HG03025 (cell line): Measurements from ENCODE around the gene LILRA1.
"Not testable (repeated sequence)": the region's sequence is repeated elsewhere in the genome, so short reads cannot be mapped to it uniquely, and the experiment has no call there.

ENCODE experiments used
- ATAC-seq: cut with Tn5 transposase; IDR thresholded peaks from one replicate; pipeline ENCODE4 v1.9.1; 2021; ENCODE audit warnings: mild to moderate bottlenecking, moderate library complexity; ENCODE audit not compliant: unreplicated experiment, low FRiP score

Gene LILRA1

DNA sequence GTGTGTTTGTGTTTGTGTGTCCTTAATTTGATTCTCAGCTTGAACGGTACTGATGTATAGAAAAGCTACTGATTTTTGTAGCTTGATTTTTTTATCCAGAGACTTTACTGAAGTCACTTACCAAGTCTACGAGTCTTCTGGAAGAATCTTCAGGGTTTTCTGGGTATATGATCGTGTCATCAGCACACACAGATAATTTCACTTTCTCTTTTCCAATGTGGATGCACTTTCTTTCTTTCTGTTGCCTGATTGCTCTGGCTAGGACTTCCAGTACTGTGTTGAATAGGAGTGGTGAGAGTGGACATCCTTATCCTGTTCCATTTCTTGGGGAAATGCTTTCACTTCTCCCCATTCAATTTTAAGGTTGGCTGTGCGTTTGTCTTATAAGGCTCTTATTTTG, 29.0 kb downstream of the LILRA1 start:
- no peak for ATAC-seq

DNA sequence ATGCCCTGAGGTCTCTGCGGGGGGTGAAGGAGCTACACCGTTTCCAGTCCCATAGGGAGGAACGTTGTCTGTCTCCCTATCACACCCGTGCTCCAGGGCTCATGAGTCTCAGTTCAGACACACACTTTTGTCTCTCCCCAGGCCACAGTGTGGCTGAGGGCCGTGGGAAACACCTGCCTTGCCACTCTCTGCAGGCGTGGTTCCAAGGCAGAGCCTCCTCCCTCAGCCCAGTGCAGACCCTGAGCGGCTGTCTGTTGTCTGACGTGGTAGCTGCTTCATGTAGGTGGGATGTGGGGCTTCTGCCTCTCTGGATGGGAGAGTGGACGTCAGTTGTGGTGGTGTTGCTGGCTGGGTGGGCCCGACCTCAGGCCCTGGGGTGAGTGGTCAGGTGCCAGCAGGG, 30.8 kb downstream of the LILRA1 start:
- not testable (repeated sequence) for ATAC-seq

- ATAC-seq, result not testable (repeated sequence)
Measured at GRCh38 chr19:54624934-54625730, 31.7 kb downstream of the LILRA1 start.

DNA sequence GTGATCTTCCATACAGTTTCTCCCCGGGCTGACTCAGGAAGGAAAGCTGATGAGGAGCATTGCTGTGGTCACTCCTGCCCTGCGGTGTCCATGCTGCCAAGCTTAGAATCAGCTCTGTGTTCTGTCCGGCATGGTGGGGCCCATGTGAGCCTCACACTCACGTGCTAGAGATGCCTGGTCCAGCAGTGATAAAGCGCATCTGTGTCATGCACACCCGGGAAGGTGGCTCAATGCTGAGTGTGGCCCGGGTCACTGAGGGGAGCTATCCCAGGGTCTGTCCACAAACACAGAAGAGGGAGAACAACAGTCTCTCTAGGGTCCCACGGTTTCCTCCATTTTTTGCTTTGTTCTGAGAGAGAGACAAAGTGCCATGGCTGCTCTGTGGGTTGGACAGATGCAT, 33.3 kb downstream of the LILRA1 start:
- no peak for ATAC-seq

- not testable (repeated sequence) for ATAC-seq
Measured at GRCh38 chr19:54627912-54628311, 34.5 kb downstream of the LILRA1 start.

DNA sequence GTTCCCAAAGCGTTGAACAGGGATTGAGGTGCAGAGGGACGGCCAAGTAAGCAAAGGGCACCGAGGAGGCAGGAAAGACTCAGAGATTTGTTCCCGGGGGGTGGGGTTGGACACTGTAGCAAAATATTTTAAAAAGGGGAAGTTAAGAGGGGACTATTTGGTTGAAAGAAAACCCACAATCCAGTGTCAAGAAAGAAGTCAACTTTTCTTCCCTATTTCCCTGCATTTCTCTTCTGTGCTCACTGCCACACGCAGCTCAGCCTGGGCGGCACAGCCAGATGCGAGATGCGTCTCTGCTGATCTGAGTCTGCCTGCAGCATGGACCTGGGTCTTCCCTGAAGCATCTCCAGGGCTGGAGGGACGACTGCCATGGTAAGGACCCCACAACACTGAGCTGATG, 36.8 kb downstream of the LILRA1 start, which contains the start of gene LILRB1:
TSS of gene LILRB1 (plus strand) at position 223 of the 400 bp plus-strand sequence. CDS start 590 bp downstream, outside the sequence.
- not testable (repeated sequence) for ATAC-seq

- no peak for ATAC-seq
Measured at GRCh38 chr19:54630782-54631181, 37.4 kb downstream of the LILRA1 start.

GRCh38 chr19:54631489-54632337, 38.3 kb downstream of the LILRA1 start:
- ATAC-seq, result not testable (repeated sequence)

DNA sequence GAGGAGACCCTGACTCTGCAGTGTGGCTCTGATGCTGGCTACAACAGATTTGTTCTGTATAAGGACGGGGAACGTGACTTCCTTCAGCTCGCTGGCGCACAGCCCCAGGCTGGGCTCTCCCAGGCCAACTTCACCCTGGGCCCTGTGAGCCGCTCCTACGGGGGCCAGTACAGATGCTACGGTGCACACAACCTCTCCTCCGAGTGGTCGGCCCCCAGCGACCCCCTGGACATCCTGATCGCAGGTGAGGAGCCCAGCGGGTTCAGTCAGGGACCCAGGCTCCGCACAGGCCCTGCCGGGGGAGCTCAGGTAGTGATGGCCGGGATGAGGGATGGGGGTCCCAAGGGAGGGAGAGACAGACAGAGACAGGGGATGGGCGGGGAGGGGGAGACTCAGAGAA, 39.1 kb downstream of the LILRA1 start:
- not testable (repeated sequence) for ATAC-seq

DNA sequence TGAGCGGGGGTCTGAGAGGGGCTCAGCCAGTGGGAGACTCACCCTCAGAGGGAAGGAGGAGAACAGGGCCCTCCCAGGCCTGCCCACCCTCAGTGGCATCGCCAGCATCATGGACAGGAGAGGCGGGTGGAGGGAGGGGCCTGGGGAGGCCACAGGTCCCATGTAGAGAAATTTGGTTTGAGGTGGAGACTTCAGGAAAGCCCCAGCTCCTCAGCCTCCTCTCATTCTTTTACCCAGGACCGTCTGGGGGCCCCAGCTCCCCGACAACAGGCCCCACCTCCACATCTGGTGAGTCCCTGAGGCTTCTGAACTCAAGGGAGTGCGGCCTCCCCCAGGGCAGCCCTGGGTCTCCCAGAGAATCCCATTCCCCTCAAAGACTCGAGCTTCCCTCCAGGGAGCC, 40.0 kb downstream of the LILRA1 start:
- no peak for ATAC-seq

DNA sequence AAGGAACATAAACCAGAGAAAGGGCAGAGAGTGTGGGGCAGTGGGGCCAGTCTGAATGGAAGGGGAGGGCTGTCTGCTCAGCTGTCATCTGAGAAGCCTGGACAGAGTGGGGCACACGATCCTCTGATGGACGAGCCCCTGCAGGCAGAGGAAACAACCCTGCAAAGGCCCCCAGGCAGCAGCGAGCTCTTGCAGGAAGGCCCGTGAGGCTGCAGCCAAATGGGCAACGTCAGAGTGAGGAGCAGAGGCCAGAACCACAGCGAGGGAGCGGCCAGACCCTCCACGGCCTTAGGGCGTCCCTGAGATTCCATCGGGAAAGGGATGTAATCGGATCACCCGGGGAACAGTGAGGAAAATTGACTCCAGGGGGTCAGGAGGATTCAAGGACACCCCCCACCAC, 42.6 kb downstream of the LILRA1 start:
- ATAC-seq, result not testable (repeated sequence)

GRCh38 chr19:54638683-54639082, 45.3 kb downstream of the LILRA1 start:
- ATAC-seq, result no peak

DNA sequence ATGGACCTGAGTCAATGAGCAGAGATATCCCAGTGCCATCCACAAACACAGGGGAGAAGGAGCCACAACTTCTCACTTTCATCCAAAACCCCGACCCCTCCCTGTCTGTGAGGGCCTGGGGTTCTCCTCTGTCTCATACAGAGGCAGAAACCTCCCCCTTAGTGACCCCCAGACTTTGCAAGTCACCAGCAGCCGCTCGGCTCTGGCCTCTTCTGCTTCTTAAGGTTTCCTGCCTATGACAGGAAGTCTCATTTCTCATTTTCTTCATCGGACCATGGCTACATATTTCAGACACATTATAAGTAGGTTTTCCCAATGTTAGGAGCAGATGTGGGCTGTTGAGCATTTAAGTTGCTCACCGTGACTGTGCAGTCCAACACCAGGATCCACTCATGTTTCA, 49.5 kb downstream of the LILRA1 start:
- not testable (repeated sequence) for ATAC-seq

- not testable (repeated sequence) for ATAC-seq
Measured at GRCh38 chr19:54643583-54643982, 50.2 kb downstream of the LILRA1 start.

DNA sequence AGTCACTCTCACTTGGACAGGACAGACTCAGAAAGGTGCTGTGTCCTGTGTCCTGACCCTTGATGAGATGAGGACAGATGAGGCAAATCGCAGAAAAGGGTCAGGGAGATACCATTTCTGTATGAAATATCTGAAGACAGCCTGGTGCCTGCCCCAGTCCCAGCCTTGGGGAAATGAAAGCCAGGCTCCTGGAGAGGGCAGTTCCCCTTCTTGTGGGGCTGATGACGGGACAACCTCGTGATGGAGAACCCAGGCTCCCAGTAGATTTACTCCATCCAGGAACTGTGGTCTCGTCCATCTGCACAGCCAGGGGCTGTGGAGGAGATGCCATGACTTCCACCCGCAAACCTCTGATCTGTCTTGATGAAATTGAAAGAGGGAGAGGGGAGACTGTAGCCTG, 50.6 kb downstream of the LILRA1 start:
- ATAC-seq, result no peak

DNA sequence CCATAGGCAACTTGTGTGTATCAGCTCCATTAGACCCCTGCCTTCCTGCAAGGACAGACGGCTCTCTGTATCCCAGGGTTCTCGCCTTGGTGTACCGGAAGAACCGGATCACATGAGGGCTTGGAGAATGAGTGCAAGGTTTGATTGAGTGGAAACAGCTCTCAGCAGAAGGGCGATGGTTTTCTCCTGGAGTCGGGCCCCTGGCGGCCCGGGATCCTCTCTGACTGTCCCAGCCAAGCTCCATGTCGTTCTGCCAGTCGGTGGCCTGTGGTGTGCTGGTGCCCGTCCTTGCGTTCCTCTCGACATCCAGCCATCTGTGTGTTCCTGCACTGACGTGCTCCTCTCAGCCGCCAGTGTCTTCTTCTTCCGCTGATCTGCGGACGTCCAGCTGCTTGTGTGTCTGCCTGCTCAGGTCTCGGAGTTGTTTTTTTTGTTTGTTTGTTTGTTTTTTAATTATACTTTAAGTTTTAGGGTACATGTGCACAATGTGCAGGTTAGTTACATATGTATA, 53.0 kb downstream of the LILRA1 start:
- ATAC-seq, result no peak

GRCh38 chr19:54648129-54648528, 54.7 kb downstream of the LILRA1 start:
- no peak for ATAC-seq

DNA sequence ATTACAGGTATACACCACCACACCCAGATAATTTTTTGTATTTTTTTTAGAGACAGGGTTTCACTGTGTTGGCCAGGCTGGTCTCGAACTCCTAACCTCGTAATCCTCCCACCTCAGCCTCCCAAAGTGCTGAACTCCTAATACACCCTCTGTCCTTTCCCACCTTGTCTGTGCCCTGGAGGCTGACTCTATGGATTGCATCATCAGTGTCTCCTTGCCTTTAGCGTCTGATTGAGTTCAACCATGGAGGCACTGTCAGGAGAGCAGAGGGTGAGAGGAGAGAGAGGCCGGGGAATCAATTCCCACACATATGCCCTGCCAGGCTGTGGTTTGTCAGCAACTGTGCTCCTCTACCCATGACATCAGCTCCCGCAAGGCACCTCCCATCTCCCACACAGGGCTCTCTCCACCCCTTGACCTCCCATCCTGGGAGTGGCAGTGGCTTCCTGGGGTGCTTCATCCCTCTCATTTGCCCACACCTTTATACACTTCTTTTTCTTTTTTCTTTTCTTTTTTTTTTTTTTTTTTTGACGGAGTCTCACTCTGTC, 56.8 kb downstream of the LILRA1 start:
- no peak for ATAC-seq
